Inflammatory macrophage (primary cell): ENCODE measurements around the gene LRRC28.

Experiments used
- DNase-seq, 2 donors: peaks; one replicate each; pipeline ENCODE4 v3.0.0-alpha.2; 2020 to 2022

LRRC28 gene

DNA sequence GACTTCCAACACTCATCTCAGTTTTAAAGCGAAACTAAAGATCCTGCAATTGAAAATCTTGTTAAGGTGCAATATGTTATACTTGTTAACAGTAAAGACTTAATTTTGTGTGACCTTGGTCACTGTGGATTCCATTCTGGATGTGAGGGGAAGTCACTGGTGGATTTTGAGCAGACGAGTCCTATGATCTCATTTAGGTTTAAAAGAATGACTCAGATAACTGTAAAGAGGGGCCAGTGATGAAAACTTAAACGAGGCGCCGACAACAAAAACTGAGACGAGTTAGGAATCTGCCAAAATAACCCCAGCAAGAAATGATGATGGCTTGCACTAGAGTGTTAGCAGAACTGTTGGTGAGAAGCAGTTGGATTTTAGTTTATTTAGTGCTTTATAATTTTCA is 56.5 kb downstream of the LRRC28 start:
- DNase-seq, result no peak

DNA sequence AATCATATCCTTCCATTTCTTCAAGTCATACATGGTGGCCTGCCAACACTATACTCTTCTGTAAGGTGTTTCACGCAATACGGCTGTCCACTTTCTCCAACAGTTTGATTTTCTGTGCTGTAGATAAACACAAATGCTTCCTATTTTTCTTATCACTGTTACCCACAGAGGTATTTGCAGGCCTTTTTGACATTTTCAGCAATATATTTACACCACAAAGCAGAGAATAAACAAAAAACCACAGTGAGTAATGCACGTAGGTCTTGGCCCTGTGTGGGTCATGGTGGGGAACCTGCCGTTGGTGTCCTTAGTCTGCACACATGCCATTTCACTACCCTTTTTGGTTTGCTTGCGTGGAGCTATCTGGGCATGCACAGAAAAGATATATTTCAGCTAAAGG is 59.5 kb downstream of the LRRC28 start:
- no peak for DNase-seq

DNA sequence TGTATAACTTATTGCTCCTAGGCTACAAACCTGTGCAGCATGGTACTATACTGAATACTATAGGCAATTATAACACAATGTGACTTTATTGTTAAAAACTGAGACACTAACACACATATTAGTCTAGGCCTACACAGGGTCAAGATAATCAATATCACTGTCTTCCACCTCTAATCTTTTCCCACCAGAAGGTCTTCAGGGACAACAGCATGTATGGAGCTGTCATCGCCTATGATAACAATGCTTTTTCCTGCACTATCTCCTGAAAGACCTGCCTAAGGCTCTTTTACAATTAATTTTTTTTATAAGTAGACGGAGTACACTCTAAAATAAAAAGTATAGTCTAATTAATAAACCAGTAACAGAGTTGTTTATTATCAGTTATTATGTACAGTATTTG is 60.9 kb downstream of the LRRC28 start:
- no peak for DNase-seq

DNA sequence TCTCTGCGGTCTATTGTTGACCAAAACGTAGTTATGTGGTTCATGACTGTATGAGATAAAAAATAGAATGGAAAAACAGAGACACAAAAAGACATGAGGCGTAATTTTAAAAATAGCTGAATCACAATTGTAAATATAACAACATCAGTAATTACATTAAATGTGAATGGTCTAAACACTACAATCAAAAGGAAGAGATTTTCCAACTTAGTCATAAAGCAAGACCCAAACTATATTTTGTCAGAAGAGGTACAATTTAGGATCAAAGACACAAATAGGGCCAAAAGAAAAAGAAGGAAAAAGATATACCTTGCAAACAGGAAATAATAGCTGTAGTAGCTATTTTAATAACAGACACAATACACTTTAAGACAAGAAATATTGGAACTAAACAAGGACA is 61.5 kb downstream of the LRRC28 start:
- DNase-seq, result no peak

DNA sequence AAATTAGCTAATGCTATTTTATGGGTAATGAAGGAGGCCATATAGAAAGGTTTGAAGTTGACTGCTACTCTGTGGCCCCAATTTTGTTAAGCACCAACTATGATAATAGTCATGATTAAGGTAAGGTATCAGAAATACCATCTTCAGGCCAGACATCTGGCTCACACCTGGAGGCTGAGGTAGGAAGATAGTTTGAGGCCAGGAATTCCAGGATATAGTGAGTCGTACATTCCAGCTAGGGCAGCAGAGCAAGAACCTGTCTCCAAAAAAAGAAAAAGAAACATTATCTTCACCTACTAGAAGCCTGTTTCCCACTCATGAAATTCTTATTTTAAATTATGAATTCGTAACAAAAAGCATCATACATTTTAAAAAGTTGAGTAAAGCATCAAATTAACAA is 64.4 kb downstream of the LRRC28 start:
- DNase-seq, result no peak

DNA sequence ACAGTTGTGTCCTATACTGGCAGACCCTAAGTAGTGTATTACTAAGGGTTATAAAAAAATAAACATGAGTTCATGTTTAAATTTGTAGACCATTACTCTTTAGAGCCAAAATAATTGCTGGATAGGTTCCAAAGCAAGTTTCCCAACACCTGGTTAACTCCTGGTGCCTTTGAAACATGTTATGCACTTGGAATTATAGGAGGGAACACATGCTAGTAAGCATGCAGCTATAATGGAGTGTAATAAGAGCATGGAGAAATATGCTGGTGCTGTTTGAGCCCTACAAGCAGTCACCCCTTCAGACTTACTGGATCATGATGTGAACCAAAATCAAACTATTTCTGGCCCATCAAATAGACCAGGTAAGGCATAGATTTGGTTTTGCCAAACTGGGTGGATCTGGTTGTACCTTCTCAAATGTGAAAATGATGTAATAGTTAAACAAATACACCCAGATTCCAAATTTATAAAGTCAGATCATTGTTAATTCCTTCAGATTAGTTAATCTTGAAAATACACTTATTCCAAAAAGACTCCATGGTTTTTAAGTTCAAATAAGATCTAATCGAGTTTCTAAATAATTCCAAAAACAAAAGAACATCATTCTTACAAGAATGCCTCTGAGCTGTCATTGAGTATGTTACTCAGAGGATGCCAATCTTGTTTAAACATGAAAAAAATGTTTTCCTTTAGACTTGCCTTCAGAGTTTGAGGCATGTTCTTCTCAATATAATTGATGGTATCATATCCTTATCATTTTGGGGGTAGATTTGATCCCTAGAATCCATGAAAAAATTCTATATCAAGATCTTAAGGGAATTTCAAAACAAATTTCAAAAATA is 69.3 kb downstream of the LRRC28 start:
- no peak for DNase-seq

DNA sequence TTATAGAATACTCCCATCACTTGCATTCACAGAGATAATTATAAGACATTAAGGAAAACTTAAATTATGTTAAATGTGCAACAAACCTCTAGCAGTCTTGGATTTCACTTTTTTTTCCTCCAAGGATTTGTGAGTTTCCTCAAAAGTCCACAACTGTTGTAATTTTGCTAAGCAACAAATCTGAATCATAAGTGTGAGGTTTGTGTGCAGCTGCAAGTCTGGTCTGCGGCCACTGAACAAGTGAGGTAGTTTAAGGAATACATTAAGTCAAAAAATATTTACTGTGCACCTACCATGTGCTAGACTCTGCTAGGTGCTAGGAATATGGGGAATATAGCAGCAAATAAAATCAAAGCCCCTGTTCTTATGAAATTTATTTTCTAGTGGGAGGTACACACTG is 70.2 kb downstream of the LRRC28 start:
- DNase-seq, result peak; percentile 20 to 49

DNA sequence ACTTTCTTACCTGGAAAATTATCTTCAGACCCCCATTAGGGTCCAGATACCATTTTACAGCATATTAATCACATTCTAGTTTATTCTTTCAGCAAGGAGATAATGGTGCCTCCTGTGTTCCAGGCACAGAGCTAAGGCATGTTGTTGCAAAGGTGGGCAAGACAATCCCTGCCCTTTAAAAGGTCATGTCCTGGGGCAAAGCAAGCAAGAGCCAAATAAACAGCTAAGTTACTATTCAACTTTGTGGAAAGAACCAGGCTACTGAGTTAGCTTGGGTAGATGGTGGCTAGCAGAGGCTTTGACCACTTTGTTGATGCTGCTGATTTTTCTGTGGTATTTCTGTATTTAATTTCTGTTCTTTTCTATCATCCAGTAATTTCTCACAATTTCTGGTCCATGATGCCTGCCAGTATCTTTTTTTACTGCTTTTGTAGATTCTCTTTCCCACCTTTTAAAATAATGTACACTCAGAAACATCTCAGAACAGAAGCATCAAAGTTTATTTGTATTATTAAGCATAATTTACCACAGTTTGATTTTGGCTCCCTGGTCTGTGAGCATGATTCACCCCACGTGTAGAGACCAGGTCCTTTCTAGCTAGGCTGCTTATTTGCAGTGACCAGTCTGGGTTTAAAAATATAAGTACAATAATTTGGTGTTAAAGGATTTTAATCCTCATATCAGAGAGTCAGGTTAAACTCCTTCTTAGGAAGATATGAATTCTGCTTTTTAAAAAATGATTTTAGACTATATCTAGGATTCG is 71.5 kb downstream of the LRRC28 start:
- no peak for DNase-seq

DNA sequence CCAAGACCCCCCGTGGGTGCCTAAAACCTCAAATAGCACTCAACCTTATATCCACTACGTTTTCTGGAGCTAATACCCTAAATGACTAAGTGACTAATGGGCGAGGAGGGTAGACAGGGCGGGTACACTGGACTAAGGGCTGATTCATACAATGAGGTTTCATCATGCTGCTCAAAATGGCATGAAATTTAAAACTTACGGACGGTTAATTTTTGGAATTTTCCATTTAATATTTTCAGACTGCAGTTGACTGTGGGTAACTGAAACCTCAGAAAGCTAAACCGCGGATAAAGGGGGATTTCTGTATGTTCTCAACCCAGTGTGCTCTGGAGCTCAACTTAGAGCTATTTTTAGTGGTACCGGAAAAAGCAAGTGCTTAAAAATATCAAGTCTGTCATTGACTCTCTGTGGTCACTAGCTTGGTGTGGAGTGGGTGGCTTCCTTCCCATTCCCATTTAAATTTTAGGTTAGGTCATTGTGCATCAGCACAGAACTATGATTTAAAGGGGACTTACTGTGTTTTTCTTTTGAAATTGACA is 72.9 kb downstream of the LRRC28 start:
- peak; percentile 89 to 91 for DNase-seq

DNA sequence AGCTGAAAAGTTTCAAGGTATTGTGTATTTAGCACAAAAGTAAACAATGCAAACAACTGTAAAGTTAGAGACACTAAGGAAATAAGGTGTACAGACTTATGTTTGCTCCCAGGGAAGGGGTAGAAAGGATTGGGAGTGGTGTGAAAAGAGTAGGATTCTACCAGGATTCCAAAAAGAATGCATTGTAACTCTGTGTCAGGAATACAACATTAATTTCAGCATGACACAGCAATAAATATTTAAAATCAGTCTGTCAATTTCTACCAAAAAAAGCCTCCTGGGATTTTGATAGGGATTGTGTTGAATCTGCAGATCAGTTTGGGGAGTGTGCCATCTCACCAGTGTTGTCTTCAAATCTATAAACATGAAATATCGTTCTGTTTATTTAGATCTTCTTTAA is 73.4 kb downstream of the LRRC28 start:
- DNase-seq, result no peak

DNA sequence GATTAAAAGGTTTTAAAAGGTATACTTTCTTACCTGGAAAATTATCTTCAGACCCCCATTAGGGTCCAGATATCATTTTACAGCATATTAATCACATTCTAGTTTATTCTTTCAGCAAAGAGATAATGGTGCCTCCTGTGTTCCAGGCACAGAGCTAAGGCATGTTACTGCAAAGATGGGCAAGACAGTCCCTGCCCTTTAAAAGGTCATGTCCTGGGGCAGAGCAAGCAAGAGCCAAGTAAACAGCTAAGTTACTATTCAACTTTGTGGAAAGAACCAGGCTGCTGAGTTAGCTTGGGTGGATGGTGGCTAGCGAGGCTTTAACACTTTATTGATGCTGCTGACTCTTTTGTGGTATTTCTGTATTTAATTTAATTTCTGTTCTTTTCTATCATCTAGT is 75.0 kb downstream of the LRRC28 start:
- DNase-seq, result no peak

DNA sequence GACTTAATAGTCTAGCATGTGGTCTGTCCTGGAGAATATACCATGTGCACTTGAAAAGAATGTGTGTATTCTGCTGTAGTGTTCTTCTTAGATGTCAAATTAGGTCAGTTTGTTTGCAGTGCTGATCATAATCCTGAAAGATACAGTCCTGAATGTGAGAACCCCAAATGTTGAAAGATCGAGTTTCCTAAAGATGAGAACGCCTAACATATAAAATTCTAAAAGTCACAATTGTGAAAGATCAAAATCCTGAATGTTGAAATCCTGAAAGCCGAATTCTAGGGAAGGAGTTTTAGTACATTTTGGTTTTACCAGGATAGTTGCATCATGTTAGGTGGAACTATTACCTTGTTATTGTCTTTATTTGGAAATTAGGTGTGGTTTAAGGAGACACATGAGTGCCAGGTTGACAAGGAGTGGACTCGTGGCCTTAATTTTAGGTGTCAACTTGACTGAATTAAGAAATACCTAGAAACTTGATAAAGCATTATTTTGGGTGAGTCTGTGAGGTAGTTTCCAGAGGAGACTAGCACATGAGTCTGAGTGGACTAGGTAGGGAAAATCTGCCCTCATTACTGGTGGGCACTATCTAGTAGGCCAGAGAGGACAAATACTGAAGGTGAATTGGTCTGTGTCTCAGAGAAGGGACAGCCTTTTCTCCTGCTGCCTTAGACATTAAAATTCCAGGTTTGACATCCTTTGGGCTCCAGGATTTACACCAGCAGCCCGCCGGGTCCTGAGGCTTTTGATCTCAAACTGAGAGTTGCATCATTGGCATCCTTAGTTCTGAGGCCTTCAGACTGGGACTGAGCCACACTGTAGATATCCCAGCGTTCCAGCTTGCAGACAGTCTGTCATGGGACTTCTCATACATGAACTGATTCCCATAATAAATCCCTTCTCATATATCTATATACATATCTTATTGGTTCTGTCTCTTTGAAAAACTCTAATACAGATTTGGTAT is 77.1 kb downstream of the LRRC28 start:
- DNase-seq, result no peak

DNA sequence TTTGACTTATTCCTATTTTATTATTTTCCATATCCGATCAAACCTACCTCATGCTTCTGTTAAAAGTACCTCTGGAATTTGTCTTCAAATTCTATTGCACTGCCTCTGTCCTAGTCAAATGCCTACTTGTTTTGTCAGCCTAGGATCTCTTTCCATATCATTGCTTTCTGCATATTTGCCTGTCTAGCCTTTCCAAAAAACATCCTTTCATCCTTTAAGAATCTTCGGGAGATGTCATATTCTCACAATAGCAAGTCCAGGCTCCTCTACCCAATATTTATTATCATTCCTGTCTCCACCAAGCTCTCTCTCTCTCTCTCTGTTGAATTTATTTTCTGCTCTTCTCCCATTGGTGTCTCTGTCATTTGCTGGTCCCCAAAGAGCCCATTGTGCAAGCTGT is 80.1 kb downstream of the LRRC28 start:
- no peak for DNase-seq

DNA sequence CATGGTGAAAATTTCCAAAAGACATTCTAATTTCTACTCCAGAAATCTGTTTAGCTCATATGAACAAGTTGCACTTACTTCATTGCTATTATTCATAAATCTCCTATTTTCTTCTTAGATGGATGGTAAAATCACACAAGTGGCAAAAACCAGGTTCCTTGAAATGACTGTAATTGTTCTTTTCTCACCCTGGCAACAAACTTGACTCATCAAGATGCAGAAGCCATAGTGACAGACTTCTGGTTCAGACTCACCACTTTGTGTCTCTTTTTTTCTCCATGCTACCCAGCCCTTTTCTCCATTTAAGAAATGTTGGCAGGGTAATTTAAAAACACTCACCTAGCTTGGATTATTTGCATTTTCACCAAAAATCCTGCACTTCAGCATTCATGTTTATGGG is 82.1 kb downstream of the LRRC28 start:
- no peak for DNase-seq

DNA sequence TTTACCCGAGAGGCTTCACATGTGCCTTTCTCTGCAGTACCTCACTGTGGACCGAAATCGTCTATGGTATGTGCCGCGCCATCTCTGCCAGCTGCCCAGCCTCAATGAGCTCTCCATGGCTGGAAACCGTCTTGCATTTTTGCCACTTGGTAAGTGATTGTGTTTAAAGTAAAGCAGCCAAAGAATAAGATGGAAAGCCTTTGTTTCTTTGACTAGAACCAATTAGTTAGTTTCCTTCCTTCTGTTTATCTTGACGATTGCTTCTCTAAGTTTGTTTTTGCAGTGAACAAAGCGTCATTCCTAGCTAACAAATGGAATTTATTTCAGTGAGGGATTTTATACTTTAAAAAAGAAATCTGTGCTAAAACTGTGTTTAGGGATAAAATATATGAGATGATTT is 82.7 kb downstream of the LRRC28 start:
- no peak for DNase-seq

DNA sequence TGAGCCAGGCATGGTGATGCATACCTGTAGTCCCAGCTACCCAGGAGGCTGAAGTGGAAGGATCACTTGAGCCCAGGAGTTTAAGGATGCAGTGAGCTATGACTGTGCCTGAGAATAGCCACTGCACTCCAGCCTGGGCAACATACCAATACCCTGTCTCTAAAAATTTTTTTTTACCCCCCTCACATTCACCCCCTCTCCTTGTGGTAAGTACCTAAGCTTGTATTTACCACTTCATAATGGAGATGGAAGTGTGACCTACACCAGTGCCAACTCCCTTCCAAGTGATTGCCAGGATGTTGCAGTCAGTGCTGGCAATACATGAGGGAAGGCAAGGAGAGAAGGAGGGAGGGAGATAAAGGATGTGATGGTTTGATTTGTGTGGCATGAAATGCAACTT is 84.2 kb downstream of the LRRC28 start:
- no peak for DNase-seq

DNA sequence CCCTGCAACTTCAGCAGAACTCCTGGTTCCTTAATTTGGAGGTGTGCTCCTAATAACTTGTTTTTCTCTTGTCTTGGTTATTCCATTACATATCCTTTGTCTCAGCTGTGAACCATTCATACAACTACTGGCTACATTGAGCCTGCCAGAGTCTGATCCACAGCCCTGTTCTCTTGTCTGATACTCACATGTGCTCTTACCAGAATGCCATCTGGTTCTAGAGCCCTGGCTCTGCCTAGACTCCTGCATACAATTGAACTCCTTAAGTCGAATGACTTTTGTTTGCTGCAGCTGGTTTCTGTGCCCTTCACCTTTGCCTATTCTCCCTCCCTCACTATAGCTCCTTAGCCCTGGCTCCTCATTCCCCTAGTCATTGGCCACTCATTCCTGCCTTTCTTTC is 85.5 kb downstream of the LRRC28 start:
- no peak for DNase-seq

DNA sequence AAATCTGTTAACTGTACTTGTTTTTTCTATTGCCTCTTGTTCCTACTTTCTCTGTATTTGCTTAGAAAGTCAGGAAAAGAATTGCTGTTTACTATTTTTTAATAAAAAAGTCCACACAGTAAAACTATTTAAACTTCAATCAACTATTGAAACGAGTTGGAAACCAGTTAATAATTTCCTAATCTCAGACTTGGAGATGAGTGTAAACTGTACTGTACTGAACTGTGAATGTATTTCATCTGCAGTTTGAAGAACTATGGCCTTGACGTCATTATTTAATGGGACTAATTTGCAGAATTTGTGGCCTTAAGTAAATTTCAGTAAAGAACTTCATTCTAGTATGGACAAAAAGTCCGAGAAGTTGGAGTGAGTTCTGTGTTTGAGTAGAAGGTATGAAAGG is 89.1 kb downstream of the LRRC28 start:
- DNase-seq, result no peak

DNA sequence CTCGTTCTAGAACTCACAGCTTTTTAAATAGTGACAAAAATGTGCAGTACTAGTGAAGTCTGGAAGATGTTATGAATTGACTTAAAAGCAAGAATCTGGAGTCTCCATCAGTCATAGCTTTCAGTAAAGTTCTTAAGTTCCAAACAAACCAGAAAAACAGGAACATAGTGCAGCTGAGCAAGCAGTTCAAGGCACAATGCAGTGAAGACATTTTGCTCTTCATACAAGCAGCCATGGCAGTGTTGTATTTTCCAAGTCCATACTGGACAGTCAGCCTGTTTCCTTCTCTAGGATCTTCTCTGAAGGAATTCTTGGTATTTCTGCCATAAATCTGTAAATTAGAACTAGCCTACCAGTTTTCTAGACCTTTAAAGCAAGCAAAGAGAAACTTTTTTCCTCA is 90.5 kb downstream of the LRRC28 start:
- no peak for DNase-seq

DNA sequence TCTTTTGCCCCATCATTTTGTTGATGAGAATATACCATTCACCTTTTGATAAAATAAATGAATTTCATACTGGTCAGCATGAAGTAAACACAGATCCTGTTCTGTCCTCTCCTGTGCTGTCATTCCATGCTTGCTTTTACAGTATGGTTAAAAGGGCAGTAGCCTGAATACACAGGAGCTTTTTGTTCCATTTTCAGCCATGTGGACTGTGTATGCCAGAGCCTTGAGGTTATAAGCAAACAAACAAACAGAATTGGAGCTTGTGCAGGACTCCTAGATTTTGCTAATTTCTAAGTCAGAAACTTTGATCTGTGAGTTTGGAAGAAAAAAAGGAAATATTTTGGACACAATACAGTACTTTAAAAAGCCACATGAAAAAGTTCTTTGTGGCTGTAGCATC is 91.9 kb downstream of the LRRC28 start:
- DNase-seq, result no peak

DNA sequence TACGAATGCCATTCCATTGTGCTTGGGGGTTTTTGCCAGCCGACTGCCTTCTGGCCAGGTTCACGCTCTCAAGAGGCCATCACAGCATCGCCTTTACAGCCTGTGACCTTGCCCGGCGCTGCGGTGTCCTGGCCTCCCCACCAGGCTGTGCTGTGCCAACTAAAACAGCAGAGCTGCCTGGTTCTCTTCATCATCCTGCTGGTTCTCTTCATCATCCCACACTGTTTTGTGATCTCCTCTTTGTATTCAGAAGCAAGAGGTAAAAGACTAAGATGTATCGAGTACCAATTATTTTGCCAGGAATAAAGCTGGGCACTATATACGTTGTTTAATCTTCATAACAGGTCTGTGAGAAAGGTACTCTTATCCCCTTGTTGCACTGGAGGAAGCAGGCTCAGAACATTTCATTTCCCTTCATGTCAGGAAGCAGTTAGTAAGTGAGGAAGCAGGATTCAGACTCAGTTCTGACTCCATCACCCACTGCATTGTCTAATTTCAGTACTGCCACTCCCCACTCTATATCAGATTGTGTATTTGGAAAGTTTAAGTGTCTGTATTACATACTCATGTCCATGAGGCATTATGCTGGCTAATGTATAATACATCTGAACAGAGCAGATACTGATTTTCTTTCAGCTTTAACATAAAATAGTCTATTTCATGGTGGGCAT is 92.7 kb downstream of the LRRC28 start:
- DNase-seq, result no peak

DNA sequence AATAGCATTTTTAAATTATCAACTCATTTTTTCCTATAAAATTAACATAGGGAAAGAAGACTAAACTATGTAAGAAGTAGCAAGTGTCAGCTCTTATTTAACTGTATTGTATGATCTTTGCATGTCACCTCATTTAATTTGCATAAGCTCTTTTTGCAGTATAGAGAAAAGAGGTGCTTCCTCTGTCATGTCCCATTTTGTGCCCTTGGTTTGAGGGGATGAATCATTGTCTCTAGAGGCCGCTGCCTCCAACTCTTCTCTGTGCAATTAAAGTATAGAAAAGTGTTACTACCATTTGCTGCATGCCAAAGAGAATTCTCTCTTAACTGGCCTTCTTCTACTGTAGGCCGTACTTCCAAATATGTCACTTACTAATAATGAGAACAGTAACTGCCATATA is 93.4 kb downstream of the LRRC28 start:
- DNase-seq, result no peak
